ENCODE data around the gene SYNPO2L.
"Not testable (repeated sequence)": the region's sequence is repeated elsewhere in the genome, so short reads cannot be mapped to it uniquely, and the experiment has no call there.

Gene SYNPO2L

DNA sequence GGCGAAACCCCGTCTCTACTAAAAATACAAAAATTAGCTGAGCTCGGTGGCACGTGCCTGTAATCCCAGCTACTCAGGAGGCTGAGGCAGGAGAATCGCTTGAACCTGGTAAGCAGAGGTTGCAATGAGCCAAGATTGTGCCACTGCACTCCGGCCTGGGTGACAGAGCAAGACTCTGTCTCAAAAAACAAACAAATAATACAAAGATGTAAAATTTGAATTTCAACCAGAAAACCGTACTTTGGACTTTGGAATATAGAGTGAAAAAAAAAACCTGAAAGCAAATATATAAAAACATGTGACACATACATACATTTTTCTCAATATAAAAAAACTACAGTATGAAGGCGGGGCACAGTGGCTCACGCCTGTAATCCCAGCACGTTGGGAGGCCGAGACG lies 34.9 kb downstream of the SYNPO2L start:
- DNase-seq (ENCODE audit: low read depth in 2 of 2, low spot score in 1 of 2), result not testable (repeated sequence)

DNA sequence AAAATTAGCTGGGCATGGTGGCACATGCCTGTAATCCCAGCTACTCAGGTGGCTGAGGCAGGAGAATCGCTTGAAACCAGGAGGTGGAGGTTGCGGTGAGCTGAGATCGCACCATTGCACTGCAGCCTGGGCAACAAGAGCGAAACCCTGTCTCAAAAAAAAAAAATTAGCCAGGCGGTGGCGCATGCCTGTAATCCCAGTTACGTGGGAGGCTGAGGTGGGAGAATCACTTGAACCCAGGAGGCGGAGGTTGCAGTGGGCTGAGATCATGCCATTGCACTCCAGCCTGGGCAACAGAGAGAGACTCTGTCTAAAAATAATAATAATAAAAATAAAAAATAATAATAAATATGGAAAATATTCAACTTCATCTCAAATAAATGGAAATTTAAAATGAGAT lies 38.7 kb downstream of the SYNPO2L start:
- DNase-seq (ENCODE audit: low read depth in 2 of 2, low spot score in 1 of 2), result not testable (repeated sequence)

DNA sequence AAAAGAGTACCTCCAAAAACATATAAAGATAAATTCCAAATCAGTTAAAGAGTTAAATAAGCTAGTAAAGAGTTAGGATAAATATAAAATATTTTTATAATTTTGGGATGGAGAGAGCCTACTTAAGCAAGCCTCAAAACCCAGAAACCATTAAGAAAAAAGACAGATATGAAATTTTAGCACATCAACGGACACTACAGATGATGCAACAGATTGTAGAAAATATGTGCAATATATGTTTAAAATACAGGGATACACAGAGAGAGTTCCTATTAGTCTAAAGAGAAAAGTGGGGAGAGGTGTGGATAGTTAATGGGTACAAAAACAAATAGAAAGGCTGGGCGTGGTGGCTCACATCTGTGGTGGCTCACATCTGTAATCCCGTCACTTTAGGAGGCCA lies 41.1 kb downstream of the SYNPO2L start:
- no peak for DNase-seq (ENCODE audit: low read depth in 2 of 2, low spot score in 1 of 2)

DNA sequence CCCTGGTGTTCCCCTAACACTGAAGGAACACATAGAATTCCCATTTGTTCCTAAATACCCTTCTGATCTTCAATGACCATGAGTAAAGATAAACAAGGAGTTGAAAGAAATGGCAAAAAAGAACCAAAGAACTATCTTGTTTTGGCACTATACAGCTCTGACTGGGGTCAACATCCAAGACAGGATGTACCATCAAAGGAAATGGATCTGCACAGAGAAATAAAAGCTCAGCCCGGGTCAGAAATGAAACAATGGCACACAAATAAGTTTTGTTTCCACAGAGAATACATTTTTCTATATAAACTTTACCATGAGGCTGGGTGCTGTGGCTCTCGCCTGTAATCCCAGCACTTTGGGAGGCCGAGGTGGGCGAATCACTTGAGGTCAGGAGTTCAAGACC lies 46.7 kb downstream of the SYNPO2L start:
- no peak for DNase-seq (ENCODE audit: low read depth in 2 of 2, low spot score in 1 of 2)

GRCh38 chr10:73601486-73601921 lies 54.3 kb downstream of the SYNPO2L start:
- DNase-seq (ENCODE audit: low read depth in 2 of 2, low spot score in 1 of 2), result no peak

- no peak for DNase-seq (ENCODE audit: low read depth in 2 of 2, low spot score in 1 of 2)
Measured at GRCh38 chr10:73597346-73597745, 58.5 kb downstream of the SYNPO2L start.

Data from stimulated activated CD8-positive, alpha-beta memory T cell treated with anti-CD3 and anti-CD28 coated beads, Interleukin-4, amount 100 ng/mL, for 4 hours (primary cell).